ENCODE data around the gene OR2H1.

DNA sequence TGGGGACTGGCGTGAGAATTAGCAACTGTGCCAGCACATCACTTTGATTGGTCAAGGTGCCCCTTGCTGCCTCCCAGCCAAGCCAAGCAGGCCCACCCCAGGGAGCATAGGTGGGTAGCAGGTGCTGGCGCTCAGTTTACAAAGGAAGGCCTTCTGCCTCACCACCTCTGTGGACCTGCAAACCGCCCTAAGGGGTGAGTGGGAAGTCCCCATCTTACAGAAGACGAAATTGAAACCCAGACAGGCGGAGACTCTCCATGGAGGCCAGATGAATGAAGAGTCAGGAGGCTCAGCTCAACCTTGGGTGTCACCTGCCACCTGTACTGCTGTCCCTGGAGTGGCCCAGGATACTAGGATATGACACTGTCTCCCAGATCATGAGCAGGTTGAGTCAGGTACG is 52.3 kb downstream of the OR2H1 start:
- TF ChIP-seq PREB (CRISPR knock-in tag; IDR thresholded peaks at IDR 0.05; ENCODE audit: borderline replicate concordance) = no peak
- TF ChIP-seq E2F1 (CRISPR knock-in tag; IDR thresholded peaks at IDR 0.05) = no peak
- TF ChIP-seq, protein P1, sequence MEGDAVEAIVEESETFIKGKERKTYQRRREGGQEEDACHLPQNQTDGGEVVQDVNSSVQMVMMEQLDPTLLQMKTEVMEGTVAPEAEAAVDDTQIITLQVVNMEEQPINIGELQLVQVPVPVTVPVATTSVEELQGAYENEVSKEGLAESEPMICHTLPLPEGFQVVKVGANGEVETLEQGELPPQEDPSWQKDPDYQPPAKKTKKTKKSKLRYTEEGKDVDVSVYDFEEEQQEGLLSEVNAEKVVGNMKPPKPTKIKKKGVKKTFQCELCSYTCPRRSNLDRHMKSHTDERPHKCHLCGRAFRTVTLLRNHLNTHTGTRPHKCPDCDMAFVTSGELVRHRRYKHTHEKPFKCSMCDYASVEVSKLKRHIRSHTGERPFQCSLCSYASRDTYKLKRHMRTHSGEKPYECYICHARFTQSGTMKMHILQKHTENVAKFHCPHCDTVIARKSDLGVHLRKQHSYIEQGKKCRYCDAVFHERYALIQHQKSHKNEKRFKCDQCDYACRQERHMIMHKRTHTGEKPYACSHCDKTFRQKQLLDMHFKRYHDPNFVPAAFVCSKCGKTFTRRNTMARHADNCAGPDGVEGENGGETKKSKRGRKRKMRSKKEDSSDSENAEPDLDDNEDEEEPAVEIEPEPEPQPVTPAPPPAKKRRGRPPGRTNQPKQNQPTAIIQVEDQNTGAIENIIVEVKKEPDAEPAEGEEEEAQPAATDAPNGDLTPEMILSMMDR (IDR thresholded peaks at IDR 0.05) = no peak
- TF ChIP-seq, protein P2, sequence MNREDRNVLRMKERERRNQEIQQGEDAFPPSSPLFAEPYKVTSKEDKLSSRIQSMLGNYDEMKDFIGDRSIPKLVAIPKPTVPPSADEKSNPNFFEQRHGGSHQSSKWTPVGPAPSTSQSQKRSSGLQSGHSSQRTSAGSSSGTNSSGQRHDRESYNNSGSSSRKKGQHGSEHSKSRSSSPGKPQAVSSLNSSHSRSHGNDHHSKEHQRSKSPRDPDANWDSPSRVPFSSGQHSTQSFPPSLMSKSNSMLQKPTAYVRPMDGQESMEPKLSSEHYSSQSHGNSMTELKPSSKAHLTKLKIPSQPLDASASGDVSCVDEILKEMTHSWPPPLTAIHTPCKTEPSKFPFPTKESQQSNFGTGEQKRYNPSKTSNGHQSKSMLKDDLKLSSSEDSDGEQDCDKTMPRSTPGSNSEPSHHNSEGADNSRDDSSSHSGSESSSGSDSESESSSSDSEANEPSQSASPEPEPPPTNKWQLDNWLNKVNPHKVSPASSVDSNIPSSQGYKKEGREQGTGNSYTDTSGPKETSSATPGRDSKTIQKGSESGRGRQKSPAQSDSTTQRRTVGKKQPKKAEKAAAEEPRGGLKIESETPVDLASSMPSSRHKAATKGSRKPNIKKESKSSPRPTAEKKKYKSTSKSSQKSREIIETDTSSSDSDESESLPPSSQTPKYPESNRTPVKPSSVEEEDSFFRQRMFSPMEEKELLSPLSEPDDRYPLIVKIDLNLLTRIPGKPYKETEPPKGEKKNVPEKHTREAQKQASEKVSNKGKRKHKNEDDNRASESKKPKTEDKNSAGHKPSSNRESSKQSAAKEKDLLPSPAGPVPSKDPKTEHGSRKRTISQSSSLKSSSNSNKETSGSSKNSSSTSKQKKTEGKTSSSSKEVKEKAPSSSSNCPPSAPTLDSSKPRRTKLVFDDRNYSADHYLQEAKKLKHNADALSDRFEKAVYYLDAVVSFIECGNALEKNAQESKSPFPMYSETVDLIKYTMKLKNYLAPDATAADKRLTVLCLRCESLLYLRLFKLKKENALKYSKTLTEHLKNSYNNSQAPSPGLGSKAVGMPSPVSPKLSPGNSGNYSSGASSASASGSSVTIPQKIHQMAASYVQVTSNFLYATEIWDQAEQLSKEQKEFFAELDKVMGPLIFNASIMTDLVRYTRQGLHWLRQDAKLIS (CRISPR knock-in tag; IDR thresholded peaks at IDR 0.05; ENCODE audit: borderline replicate concordance) = no peak
- no peak for TF ChIP-seq TEAD4 (CRISPR knock-in tag; IDR thresholded peaks at IDR 0.05)
- TF ChIP-seq JUN (CRISPR knock-in tag; IDR thresholded peaks at IDR 0.05) = no peak
- TF ChIP-seq ATF6 (CRISPR knock-in tag; IDR thresholded peaks at IDR 0.05) = no peak
- TF ChIP-seq, protein P3, sequence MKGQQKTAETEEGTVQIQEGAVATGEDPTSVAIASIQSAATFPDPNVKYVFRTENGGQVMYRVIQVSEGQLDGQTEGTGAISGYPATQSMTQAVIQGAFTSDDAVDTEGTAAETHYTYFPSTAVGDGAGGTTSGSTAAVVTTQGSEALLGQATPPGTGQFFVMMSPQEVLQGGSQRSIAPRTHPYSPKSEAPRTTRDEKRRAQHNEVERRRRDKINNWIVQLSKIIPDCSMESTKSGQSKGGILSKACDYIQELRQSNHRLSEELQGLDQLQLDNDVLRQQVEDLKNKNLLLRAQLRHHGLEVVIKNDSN (CRISPR knock-in tag; IDR thresholded peaks at IDR 0.05) = no peak
- no peak for TF ChIP-seq ETV6 (CRISPR knock-in tag; IDR thresholded peaks at IDR 0.05)
- TF ChIP-seq, protein P4, sequence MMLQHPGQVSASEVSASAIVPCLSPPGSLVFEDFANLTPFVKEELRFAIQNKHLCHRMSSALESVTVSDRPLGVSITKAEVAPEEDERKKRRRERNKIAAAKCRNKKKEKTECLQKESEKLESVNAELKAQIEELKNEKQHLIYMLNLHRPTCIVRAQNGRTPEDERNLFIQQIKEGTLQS (CRISPR knock-in tag; conservative IDR thresholded peaks at IDR 0.05) = no peak
- no peak for TF ChIP-seq ELF4 (CRISPR knock-in tag; IDR thresholded peaks at IDR 0.05; ENCODE audit: low read depth)
- TF ChIP-seq NR1H2 (CRISPR knock-in tag; IDR thresholded peaks at IDR 0.05) = no peak
- no peak for TF ChIP-seq KAT7 (CRISPR knock-in tag; IDR thresholded peaks at IDR 0.05; ENCODE audit: borderline replicate concordance)
- no peak for TF ChIP-seq ARID4B (CRISPR knock-in tag; IDR thresholded peaks at IDR 0.05; ENCODE audit: borderline replicate concordance)

All from WTC11 (cell line).